Activated T-cell treated with anti-CD3 and anti-CD28 coated beads, Interleukin-2, amount 50 U/mL, for 48 hours (primary cell): ENCODE measurements around the gene SMAD3.

ENCODE experiments used
- DNase-seq, 2 experiments: peaks; one replicate each; pipeline ENCODE4 v3.0.0-alpha.2; 2020

SMAD3 gene

DNA sequence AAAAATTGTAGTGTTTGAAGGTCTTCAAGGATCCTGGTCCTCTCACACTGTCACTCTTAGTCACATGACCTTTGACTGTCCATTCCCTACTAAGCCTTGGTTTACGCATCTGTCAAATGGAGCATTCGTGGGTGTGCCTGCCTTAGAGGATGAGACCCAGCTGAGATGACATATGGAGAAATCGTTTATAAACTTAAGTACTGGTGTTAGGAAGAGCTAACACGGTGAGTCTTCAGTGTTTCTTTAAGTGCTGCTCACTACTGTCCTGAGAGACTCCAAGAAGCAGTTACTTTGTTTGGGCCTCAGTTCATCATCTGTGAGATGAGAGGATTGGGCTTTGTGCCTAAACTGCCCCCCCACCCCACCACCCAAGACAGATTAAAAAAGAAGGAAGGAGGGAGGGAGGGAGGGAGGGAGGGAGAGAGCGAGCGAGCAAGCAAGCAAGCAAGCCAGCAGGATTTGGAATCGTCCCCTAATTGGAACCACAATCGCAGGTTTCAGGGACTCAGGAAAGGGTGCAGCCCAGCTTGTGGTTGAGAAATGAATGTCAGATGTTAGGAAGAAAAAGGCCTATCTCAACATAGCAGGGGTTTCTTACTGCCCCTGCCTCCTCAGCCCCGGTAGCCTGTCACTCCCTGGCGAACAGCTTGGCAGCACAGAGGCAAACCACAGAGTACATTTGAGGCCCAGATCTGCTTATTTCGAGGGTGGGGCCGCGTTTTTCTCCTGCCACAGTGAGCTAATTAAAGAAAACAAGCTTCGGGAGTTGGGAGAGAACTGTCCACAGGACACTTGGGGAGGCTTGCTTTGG lies 32.7 kb downstream of the SMAD3 start:
- DNase-seq: peak; percentile 65

DNA sequence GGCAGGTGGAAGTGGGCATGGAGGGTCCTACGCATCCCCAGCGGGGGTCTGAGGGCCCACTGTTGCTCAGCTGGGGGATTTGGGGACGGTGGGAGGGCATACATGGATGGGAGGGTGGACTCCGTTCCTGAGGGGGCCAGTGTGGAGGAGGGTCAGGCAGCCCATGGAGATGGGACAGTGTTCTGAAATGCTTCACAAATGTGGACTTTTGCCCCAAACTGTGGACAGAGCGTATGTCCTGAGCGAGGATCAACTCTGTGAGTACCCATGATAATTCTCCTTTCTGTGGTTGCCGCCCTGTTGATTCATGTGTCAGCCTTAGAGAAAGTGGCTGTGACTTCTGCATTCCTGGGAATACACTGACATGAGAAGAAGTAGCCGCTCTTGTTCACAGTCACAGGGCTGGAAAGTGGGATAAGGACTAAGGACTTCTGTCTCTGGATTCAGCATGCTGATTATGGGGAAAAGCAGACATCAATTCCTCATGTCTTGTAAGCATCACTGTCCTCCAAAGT lies 33.4 kb downstream of the SMAD3 start:
- no peak for DNase-seq

DNA sequence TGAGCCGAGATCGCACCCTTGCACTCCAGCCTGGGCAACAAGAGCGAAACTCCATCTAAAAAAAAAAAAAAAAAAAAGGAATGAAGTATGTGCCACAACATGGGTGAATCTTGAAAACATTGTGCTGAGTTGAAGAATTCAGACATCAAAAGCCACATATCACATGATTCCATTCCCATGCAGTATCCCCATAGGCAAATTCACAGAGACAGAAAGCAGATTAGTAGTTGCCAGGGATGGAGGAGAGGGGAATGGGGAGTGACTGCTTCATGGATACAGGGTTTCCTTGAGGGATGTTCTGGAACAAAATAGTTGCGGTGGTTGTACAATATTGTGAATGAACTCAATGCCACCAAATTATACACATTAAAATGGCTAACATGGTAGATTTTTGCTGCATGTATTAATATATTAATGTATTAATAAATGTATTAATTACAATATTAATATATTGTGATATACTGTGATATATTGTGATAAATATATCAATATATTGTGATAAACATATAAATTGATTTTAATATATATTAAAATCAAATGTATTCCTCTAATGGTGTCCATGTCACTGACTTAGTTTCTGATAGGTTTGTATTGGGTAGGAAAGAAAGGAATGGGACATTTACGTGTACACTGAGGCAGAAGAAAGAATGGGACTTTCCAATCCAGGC lies 34.9 kb downstream of the SMAD3 start:
- DNase-seq: no peak

DNA sequence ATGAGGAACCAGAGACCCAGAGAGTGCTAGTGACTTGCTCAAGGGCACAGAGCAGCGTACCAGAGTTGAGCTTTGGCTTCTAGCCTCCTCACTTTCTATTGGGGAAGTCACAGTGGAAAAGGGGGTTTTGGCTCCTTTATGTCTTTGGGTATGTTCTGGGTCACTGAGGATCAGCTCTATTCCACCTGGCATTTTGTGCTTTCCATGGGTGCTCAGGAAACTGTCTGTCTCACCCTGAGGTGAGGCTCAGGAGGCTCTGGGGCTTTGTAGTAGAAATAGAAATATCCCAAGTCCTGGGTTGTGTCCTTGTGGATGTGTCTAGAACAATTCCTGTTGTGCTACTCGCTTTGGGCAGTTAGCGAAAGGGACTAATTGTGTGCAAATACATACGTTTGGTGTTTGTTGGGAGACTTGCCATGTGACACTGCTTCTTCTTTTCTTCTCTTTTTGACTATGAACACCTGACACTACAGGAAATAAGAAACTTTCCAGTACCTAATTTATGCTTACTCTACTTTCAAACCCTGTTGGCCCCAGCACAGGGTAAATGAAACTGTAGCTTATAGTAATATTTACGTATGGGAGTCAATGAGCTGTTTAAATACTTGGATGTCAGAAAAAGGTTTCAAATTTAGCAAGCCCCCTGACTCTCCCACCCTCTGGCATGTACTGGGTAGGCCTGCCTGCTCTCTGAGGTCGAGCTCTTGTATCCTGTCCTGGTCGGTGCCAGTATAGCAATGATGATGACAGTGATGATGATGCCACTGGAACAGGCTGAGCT lies 35.6 kb downstream of the SMAD3 start:
- peak; percentile 78 to 79 for DNase-seq

DNA sequence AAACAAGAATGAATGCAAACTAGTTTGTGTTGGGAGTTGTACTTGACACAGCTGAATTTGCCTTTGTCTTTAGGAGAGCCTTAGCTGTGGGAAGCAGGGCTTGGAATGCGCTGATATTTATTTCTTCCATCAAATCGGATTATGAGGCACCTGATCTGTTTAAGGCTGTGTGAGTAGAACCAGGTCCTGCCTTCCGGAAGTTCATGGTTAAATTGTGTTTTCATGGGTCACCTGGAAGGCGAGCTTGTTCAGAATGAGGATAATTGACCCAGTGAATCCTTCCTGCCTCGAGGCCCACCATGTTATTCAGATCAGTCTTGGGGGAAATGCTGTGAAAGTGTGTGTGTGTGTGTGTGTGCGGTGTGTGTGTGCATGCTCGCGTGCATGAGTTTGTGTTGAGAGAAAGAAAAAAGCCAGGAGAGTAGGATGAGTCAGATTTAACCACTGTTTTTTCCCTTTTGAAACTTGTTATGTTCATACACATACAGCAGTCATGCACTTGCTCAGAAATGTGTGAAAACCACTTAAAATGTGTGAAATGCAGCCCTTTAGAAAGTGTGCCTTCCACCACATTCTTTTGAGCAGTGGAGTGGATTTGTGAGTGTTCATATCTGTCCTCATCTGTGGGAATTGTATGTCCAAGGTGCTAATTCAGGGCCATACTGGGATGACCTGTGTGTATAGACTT lies 36.7 kb downstream of the SMAD3 start:
- peak; percentile 65 to 68 for DNase-seq

DNA sequence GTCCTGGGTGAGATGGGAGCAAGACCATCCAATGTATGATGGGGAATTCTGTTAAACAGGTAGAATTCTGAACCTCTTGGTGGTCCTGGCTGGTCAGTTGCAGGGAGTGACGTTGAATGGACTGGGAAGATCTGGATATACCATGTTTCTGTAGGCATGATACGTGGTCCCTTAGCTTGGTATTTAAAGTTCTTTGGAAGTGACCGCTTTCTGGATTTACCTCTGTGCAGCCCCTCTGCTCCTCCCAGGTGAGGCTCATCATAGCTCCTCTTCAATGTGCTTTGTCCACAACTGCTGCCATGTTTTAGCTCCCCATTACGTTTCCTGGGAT lies 37.2 kb downstream of the SMAD3 start:
- no peak for DNase-seq

DNA sequence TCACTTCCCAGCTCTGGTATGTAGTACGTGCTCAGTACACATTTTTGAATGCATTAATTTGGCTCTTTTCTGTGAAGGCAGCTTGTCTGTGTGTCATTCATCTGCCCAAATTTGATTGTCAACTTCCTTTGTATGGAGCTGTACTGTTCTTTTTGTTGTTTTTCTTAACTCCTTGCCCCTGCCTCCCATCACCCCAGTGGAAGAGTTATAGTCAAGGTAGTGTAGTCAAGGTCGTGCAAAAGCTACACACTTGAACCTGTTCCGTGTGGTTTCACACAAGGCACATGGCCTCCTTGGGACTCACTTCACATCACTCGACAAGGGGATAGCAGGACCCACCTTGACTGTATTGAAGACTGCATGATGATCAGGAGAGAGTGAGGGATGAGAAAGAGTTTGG lies 37.6 kb downstream of the SMAD3 start:
- DNase-seq: no peak

DNA sequence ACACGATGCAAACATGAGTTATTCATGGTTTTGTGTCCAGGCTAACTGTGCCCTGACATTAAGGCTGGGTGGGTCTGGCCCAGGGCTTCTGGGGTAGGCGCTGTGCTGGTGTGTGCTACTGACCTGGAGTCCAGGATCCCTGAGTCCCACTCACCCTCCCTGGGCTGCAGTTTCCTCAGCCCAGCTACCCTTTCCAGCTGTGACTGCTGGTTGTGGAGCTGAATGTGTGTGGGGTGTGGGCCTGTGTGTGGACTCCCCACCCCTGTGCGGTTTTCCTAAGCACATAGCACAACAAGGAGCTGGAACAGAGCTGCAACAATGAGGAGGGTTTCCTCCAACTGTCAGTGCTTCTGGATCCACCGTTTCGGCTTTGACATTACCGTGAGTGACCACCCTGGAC lies 38.0 kb downstream of the SMAD3 start:
- no peak for DNase-seq

DNA sequence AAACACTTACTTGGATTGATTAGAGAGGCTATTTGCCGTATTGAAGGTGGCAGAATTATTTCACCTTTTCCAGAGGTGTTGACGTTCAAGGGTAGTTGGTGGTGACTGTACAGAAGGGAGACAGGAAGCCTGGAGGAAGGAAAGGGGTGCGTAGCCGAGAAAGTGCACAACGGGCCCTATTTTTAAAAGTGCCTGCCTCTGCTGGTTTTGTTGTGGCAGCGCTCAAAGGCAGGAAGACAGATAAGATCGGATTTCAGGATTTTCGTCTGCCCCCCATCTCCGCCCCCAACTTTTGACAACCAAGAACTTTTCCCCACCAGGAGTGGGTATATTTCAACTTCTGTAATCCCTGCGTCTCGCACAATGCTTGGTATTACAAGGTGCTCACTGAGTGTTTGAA lies 38.5 kb downstream of the SMAD3 start:
- peak in 1 of 2 experiments; percentile 54 for DNase-seq

DNA sequence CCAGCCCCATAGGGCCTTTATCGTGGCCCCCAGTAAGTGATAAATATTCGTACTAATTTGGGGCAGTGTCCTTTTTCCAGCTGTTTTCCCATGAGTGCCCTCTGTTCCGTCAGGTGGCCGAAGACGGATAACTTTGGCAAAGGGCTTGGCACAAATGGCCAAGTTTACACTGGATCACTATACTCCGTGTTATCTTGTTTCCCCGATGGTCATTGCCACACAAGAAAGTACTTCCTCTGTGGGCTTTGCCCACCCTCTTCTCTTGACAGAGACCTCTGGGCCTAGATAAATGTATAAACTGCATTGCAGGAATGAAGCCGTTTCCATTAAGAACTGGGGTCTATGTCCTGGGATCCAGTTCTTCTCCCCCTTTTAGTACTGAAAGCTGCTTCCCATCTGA lies 39.1 kb downstream of the SMAD3 start:
- DNase-seq: no peak

DNA sequence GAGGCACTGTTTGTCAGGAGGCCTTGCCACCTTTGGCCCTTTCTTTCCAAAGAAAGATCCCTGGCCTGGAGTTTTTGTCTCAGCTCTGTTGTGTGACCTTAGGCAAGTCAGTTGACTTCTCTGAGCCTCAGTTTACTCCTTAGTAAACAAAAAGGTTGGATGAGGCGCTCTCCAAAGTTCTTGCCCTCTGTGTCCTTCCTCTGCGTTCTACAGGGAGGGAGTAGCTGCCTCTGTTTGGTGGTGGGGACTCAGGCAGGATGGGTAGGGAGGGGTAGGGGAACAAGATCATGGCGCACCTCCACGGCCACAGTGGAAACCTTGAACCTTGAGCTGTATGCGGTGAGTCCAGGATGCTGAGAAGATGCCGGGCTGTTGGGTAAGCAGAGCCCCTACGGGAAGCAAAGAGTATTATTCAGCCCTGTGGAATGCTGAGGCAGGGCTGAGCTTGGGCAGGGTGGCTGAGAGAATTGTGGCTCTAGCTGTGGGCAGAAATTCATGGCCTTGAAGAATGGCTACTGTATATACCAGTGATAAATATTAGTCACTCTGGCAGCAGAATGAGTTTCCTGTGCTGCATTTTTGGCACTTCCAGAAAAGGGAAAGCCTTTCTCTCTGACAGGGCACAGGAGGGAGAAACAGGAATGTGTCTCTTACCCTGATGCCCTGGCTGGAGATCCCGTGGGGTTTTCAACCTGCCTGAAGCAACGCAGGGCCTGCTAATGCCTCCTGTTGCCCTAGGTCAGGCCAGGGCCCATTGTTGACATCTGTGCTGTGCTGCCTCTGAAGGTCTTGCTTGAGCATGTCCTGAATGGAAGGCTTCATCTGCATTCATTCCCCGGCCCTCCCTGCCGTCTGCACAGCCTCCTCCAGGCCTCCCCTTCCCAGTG lies 39.9 kb downstream of the SMAD3 start:
- no peak for DNase-seq

DNA sequence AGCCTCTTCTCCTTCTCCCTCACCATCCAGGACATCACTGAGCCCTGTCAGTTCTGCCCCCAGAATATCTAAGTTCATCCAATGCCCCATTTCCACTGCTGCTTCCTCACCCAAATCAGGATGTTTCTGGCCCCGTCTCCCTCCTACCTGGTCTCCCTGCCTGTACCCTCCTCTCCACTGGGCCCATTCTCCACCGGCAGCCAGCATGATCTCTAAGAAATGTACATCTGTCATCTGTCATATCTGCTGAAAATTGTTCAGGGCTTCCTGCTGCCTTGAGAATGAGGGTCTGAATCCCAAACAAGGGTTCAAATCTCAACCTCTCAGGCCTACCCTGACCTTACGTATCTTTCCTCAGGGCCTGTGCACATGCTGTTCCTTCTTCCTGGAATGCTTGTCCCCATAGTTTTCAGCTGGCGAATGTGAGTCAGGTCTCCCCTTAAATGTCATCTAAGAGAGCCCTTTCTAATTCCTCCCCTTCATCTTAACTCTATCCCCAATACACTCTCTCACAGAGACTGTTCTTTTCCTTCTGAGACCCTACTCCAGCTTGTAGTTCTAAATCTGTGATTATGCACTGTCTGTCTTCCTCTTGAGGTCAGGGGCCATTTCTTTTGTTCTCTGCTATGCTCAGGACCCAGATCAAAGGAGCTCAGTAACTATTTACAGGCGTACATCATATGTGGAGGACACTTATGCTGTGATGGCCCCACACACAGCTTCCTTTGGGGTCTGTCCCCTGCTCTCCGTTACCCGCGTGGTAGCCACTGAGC lies 40.8 kb downstream of the SMAD3 start:
- DNase-seq: no peak

DNA sequence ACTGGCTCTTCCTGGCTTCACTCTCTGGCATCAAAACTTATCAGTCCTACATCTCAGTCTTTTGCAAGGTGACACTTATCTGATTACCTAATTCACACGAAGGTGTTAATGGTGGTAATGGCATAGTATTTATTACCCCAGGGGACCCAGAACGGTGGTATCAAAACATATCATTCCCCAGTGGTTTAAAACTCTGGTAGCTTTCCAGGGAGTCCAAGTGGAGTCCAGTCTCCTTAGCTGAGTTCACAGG lies 41.3 kb downstream of the SMAD3 start:
- DNase-seq: no peak

DNA sequence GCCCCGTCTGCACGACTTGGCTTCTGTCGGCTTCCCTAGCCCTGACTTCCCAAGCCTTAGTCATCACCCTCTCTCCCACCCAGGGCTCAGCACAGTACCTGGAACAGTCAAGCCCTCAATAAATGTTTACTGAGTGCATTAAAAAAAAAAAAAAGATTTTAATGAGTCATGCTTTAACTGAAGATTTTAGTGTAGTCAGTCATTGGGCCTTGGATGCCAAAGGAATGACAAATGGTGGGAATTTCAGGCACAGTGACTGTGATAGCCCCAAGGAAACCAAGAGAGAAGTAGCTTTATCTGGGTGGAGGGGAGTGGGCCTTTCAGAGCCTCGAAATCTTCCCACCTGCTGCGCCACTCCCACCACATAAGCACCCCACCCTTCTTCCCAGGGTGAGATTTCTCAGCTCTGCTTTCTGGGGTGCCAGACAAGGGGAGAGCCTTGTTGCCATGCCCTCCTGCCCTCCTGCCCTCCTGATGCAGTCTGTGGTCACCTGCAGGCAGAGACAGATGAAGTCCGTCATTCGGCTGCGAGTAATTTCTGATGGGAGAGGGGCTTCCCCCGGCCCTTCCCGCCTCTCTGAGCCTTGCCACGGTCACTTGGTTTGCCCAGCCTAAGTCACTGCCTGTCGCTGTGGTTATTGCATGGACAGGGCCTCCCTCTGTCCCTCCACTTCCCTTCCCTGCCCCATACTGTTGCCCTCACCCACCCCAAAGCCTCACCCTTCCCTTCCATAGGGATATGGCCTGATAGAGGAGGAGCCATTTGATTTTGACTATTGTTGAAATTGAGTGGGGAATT lies 41.8 kb downstream of the SMAD3 start:
- no peak for DNase-seq

DNA sequence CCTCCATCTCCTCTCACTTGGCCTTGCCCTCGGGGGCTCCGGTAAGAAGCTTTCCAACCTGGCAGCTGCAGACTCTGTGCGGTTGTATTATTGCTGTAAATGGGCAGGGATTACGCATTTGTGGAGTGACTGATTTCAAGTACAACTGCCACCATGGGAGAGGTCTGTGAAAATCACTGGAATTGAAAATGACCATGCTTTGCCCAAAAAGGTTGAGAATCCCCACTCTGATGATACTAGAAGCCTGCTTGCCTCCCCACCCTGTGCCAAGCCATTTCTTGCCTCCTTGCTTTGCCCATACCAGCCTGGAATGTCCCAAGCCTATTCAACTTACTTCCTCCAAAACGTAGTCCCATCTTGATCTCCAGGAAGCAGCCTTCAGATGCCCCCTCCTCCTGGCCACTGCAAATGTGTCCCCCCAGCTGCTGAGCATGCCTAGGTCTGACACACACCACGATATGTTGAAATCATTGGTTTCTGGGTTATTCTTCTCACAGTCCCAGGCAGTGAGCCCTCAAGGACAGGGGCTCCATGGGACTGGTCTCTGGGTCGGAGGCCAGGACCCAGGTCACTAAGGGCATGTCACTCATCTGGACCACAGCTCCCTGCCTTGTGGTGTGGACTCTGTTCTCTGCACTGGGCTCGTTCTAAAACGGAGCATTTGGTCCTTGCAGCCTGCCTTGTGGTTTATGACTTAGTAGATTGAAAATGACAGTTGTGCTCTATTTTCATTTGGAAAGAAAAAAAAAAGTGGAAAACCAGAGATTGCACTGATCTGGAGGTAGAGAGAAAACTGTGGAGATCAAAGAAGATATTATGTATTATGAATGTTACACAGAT lies 42.9 kb downstream of the SMAD3 start:
- DNase-seq: no peak

DNA sequence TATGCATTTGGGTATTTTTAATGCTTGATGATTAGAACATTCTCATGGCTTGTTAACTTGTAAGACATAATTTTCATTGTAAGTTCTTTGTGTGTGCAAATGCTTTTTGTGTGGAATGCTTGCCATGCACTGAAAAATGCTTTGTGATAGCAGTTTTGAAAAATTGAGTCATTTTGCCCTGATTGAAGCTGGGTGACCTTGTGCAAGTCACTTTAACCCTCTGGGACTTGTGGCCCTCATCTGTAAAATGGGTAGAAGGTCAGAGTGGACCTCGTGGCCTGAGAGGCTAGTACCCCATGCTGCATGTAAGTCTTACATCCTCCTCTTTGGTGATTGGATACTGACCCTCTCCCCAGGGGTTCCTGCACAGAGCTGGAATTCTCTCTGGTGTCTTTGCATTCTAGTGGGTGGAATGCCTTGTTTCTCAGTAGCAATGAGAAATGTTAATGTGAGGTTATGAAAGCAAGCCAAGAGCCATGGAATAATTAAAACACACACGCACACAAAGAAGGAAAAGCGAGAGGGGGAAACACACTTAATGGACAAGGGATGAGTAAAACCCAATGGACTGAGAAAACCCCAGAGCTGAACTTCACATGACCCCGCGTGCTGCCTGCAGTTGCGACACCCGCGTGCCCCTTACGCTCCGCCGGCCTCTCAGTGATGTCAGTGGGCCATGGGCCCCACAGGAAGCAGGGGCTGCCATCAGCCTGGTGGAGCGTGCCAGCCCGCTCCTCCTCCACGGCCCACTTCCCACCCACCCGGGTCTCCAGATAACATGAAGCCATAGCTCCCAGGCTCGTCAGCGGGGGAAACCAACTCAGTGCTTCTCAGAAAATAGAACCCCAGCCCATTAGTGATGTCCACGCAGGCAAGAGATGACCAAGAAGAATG lies 44.0 kb downstream of the SMAD3 start:
- DNase-seq: no peak

DNA sequence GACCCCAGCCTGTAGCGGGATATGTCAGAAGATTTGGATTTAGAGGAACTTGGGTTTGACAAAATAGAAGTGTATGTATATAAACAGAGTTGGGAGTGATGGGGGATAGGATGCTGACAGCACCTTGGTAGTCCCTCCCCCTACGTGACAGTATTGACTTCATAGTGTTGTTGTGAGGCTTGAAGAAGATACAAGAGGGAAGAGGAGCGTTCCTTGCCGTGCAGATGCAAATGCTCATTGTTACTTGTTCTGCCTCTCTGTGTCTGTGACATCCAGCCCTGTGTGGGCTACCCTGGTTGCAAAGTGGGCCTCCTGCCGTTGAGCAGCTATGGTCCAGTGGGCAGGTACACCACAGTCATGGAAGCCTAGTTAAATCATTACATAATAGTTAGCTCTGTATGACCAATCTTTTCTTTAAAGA lies 45.0 kb downstream of the SMAD3 start:
- DNase-seq: no peak
